ENCODE data around the gene FAM13A.
"Not testable (repeated sequence)": the region's sequence is repeated elsewhere in the genome, so short reads cannot be mapped to it uniquely, and the experiment has no call there.

The FAM13A gene

GRCh38 chr4:88999392-88999930 lies 57.5 kb downstream of the FAM13A start:
- no peak for DNase-seq (ENCODE audit: low spot score)

GRCh38 chr4:88998891-88999290 lies 58.1 kb downstream of the FAM13A start:
- DNase-seq (ENCODE audit: low spot score), result no peak

- no peak for DNase-seq (ENCODE audit: low spot score)
Observed at GRCh38 chr4:88998001-88998400, 59.0 kb downstream of the FAM13A start.

GRCh38 chr4:88995874-88996273 lies 61.1 kb downstream of the FAM13A start:
- DNase-seq (ENCODE audit: low spot score), result no peak

GRCh38 chr4:88995257-88995656 lies 61.7 kb downstream of the FAM13A start:
- DNase-seq (ENCODE audit: low spot score), result not testable (repeated sequence)

- no peak for DNase-seq (ENCODE audit: low spot score)
Observed at GRCh38 chr4:88993246-88993645, 63.7 kb downstream of the FAM13A start.

- DNase-seq (ENCODE audit: low spot score), result no peak
Observed at GRCh38 chr4:88991746-88992145, 65.2 kb downstream of the FAM13A start.

- no peak for DNase-seq (ENCODE audit: low spot score)
Observed at GRCh38 chr4:88989990-88990389, 67.0 kb downstream of the FAM13A start.

GRCh38 chr4:88985088-88985773 lies 71.8 kb downstream of the FAM13A start:
- no peak for DNase-seq (ENCODE audit: low spot score)

GRCh38 chr4:88982757-88983156 lies 74.2 kb downstream of the FAM13A start:
- no peak for DNase-seq (ENCODE audit: low spot score)

GRCh38 chr4:88981993-88982392 lies 75.0 kb downstream of the FAM13A start:
- no peak for DNase-seq (ENCODE audit: low spot score)

- DNase-seq (ENCODE audit: low spot score), result no peak
Observed at GRCh38 chr4:88981556-88981955, 75.4 kb downstream of the FAM13A start.

- no peak for DNase-seq (ENCODE audit: low spot score)
Observed at GRCh38 chr4:88979276-88979675, 77.7 kb downstream of the FAM13A start.

- no peak for DNase-seq (ENCODE audit: low spot score)
Observed at GRCh38 chr4:88976775-88977035, 80.3 kb downstream of the FAM13A start.

GRCh38 chr4:88975958-88976774 lies 80.8 kb downstream of the FAM13A start:
- no peak for DNase-seq (ENCODE audit: low spot score)

GRCh38 chr4:88971536-88971935 lies 85.4 kb downstream of the FAM13A start:
- no peak for DNase-seq (ENCODE audit: low spot score)

- DNase-seq (ENCODE audit: low spot score), result no peak
Observed at GRCh38 chr4:88969746-88970145, 87.2 kb downstream of the FAM13A start.

- no peak for DNase-seq (ENCODE audit: low spot score)
Observed at GRCh38 chr4:88969271-88969670, 87.7 kb downstream of the FAM13A start.

- no peak for DNase-seq (ENCODE audit: low spot score)
Observed at GRCh38 chr4:88967883-88968331, 89.1 kb downstream of the FAM13A start.

- no peak for DNase-seq (ENCODE audit: low spot score)
Observed at GRCh38 chr4:88965053-88965452, 91.9 kb downstream of the FAM13A start.

GRCh38 chr4:88964450-88964849 lies 92.5 kb downstream of the FAM13A start:
- DNase-seq (ENCODE audit: low spot score), result no peak

GRCh38 chr4:88963817-88964216 lies 93.2 kb downstream of the FAM13A start:
- no peak for DNase-seq (ENCODE audit: low spot score)

GRCh38 chr4:88962396-88962795 lies 94.6 kb downstream of the FAM13A start:
- DNase-seq (ENCODE audit: low spot score), result no peak
